ENCODE data around the gene LMF1. TPM values are rescaled to one million over a fixed set of nuclear protein-coding genes. Genes with fewer than 3 reads are reported as not detected.

LMF1 gene
- total RNA-seq, 1 donor from 2014 or later = 16.0 TPM

- TF ChIP-seq CTCF (conservative IDR thresholded peaks at IDR 0.05) = no peak
- no peaks in the 10 kb centered on the region for H3K9me3 Mint-ChIP-seq
- H3K4me1 Mint-ChIP-seq = peaks cover 23% of the 10 kb centered on the region
- H3K27me3 Mint-ChIP-seq (ENCODE audit: low read depth) = no peaks in the 10 kb centered on the region
- H3K4me3 Mint-ChIP-seq = no peak overlapping the region
- DNase-seq (ENCODE audit: low read depth, low spot score) = no peak
- no peaks in the 10 kb centered on the region for H3K36me3 Mint-ChIP-seq (ENCODE audit: low read depth)
- H3K27ac Mint-ChIP-seq (ENCODE audit: unreplicated experiment) = no peak overlapping the region
These were observed 73.6 kb downstream of the LMF1 start for GRCh38 chr16:897200-897543.

- H3K4me3 Mint-ChIP-seq = no peak overlapping the region
- H3K9me3 Mint-ChIP-seq = no peaks in the 10 kb centered on the region
- TF ChIP-seq CTCF (conservative IDR thresholded peaks at IDR 0.05) = no peak
- no peaks in the 10 kb centered on the region for H3K27me3 Mint-ChIP-seq (ENCODE audit: low read depth)
- H3K27ac Mint-ChIP-seq (ENCODE audit: unreplicated experiment) = peak overlapping the region; percentile 43
- H3K4me1 Mint-ChIP-seq = peaks cover 23% of the 10 kb centered on the region
- no peak for DNase-seq (ENCODE audit: low read depth, low spot score)
- H3K36me3 Mint-ChIP-seq (ENCODE audit: low read depth) = no peaks in the 10 kb centered on the region
These were observed 74.3 kb downstream of the LMF1 start for GRCh38 chr16:896261-897199.

GRCh38 chr16:895371-895770, 75.4 kb downstream of the LMF1 start:
- no peak for DNase-seq (ENCODE audit: low read depth, low spot score)
- Mint-ChIP-seq H3K27ac (ENCODE audit: unreplicated experiment) (no peak overlapping the region), H3K4me1 (peaks cover 23% of the 10 kb centered on the region), H3K27me3 (ENCODE audit: low read depth) (no peaks in the 10 kb centered on the region), H3K4me3 (no peak overlapping the region), H3K9me3 (no peaks in the 10 kb centered on the region), H3K36me3 (ENCODE audit: low read depth) (no peaks in the 10 kb centered on the region)
- TF ChIP-seq CTCF (conservative IDR thresholded peaks at IDR 0.05) = no peak

GRCh38 chr16:894841-895240, 75.9 kb downstream of the LMF1 start:
- Mint-ChIP-seq H3K4me3 (no peak overlapping the region), H3K36me3 (ENCODE audit: low read depth) (no peaks in the 10 kb centered on the region), H3K27ac (ENCODE audit: unreplicated experiment) (no peak overlapping the region), H3K4me1 (peaks cover 23% of the 10 kb centered on the region), H3K9me3 (no peaks in the 10 kb centered on the region), H3K27me3 (ENCODE audit: low read depth) (no peaks in the 10 kb centered on the region)
- peak; percentile 17 for TF ChIP-seq CTCF (conservative IDR thresholded peaks at IDR 0.05)
- DNase-seq (ENCODE audit: low read depth, low spot score) = no peak

GRCh38 chr16:894136-894535, 76.6 kb downstream of the LMF1 start:
- Mint-ChIP-seq H3K36me3 (ENCODE audit: low read depth) (no peaks in the 10 kb centered on the region), H3K9me3 (no peaks in the 10 kb centered on the region), H3K4me3 (no peak overlapping the region), H3K27ac (ENCODE audit: unreplicated experiment) (peak overlapping the region; percentile 43), H3K27me3 (ENCODE audit: low read depth) (no peaks in the 10 kb centered on the region), H3K4me1 (peaks cover 19% of the 10 kb centered on the region)
- TF ChIP-seq CTCF (conservative IDR thresholded peaks at IDR 0.05) = no peak
- no peak for DNase-seq (ENCODE audit: low read depth, low spot score)
